Activated naive CD8-positive, alpha-beta T cell treated with anti-CD3 and anti-CD28 coated beads, Interleukin-2, amount 10 ng/mL, durations not matched to agents 7 days and 5 days (primary cell): ENCODE measurements around the gene FAM124B. TPM values are rescaled to one million over a fixed set of nuclear protein-coding genes. Genes with fewer than 3 reads are reported as not detected.
A peak's percentile ranks its signal among the peaks of the same experiment; 100 is the strongest.

Source experiments
- ATAC-seq: fragments of 150-1000 bp; cut with Tn5 transposase; one replicate; pipeline ENCODE4 v1.10.0; 2021; ENCODE audit warnings: low read depth, moderate library complexity
- POLR2A ChIA-PET: fragments of 350-600 bp; sonication (Branson Sonifier 250); formaldehyde crosslinking; loops from one replicate; lab custom pipeline; 2021; ENCODE audit warnings: antibody characterized with exemption; lab: Charles Lee
- DNase-seq: peaks from one replicate; pipeline ENCODE4 v3.0.0; 2021
- H3K27ac Mint-ChIP-seq: one replicate; pipeline ENCODE4 v1.8.0; 2022; ENCODE audit warnings: mild to moderate bottlenecking, mixed read lengths
- H3K27me3 Mint-ChIP-seq: one replicate; pipeline ENCODE4 v1.8.0; 2022; ENCODE audit warnings: mild to moderate bottlenecking, moderate library complexity, mixed read lengths
- H3K36me3 Mint-ChIP-seq: one replicate; pipeline ENCODE4 v1.8.0; 2021; ENCODE audit warnings: mild to moderate bottlenecking, mixed read lengths
- H3K4me1 Mint-ChIP-seq: one replicate; pipeline ENCODE4 v1.8.0; 2021; ENCODE audit warnings: mixed read lengths
- H3K4me3 Mint-ChIP-seq: one replicate; pipeline ENCODE4 v1.8.0; 2022; ENCODE audit warnings: mild to moderate bottlenecking, moderate library complexity, mixed read lengths
- H3K9me3 Mint-ChIP-seq: one replicate; pipeline ENCODE4 v1.8.0; 2021; ENCODE audit warnings: mixed read lengths
- total RNA-seq, 2 experiments: library from RNA; stranded (reverse); gene quantifications; one replicate each; pipeline ENCODE4 v1.2.3, GENCODE V29; 2021

The FAM124B gene
- total RNA-seq, 2 experiments from 2014 or later = 0.17 to 0.34 TPM

GRCh38 chr2:224362094-224362493 is 39.8 kb downstream of the FAM124B start:
- Mint-ChIP-seq H3K27me3 (peaks cover 5% of the 10 kb centered on the region), H3K36me3 (no peaks in the 10 kb centered on the region), H3K27ac (no peak overlapping the region), H3K4me3 (no peak overlapping the region), H3K4me1 (no peaks in the 10 kb centered on the region), H3K9me3 (no peaks in the 10 kb centered on the region)
- no peak for DNase-seq
- POLR2A ChIA-PET = no interaction called here
- ATAC-seq = no peak

- Mint-ChIP-seq H3K4me1 (no peaks in the 10 kb centered on the region), H3K27ac (no peak overlapping the region), H3K9me3 (no peaks in the 10 kb centered on the region), H3K4me3 (no peak overlapping the region), H3K27me3 (peaks cover 5% of the 10 kb centered on the region), H3K36me3 (no peaks in the 10 kb centered on the region)
- no peak for DNase-seq
- POLR2A ChIA-PET = no interaction called here
- ATAC-seq = no peak
These were observed 41.1 kb downstream of the FAM124B start for GRCh38 chr2:224360801-224361251.

GRCh38 chr2:224359569-224359968 is 42.3 kb downstream of the FAM124B start:
- DNase-seq (no peak), ATAC-seq (no peak)
- H3K27me3 Mint-ChIP-seq = peaks cover 11% of the 10 kb centered on the region
- no peaks in the 10 kb centered on the region for H3K4me1 Mint-ChIP-seq
- no peaks in the 10 kb centered on the region for H3K9me3 Mint-ChIP-seq
- POLR2A ChIA-PET = no interaction called here
- no peaks in the 10 kb centered on the region for H3K36me3 Mint-ChIP-seq
- no peak overlapping the region for H3K27ac Mint-ChIP-seq
- no peak overlapping the region for H3K4me3 Mint-ChIP-seq

- Mint-ChIP-seq H3K9me3 (no peaks in the 10 kb centered on the region), H3K4me3 (no peak overlapping the region), H3K27me3 (peaks cover 18% of the 10 kb centered on the region), H3K36me3 (no peaks in the 10 kb centered on the region), H3K27ac (no peak overlapping the region), H3K4me1 (no peaks in the 10 kb centered on the region)
- ATAC-seq (peak; percentile 56), DNase-seq (no peak)
- POLR2A ChIA-PET = interaction anchor here (0.6 kb wide), 1 partner anchor 287 kb away, joined by 3 read pairs; no protein-coding TSS in a partner anchor
These were observed 44.6 kb downstream of the FAM124B start for GRCh38 chr2:224357098-224357901.

GRCh38 chr2:224354632-224355211 is 47.2 kb downstream of the FAM124B start:
- no peaks in the 10 kb centered on the region for H3K36me3 Mint-ChIP-seq
- H3K27me3 Mint-ChIP-seq = peaks cover 17% of the 10 kb centered on the region
- ATAC-seq = no peak
- no peaks in the 10 kb centered on the region for H3K9me3 Mint-ChIP-seq
- no peak for DNase-seq
- no peak overlapping the region for H3K4me3 Mint-ChIP-seq
- H3K4me1 Mint-ChIP-seq = no peaks in the 10 kb centered on the region
- no peak overlapping the region for H3K27ac Mint-ChIP-seq
- POLR2A ChIA-PET = no interaction called here

GRCh38 chr2:224350703-224351102 is 51.2 kb downstream of the FAM124B start:
- H3K27me3 Mint-ChIP-seq = peaks cover 22% of the 10 kb centered on the region
- ATAC-seq (no peak), DNase-seq (no peak)
- POLR2A ChIA-PET = no interaction called here
- H3K27ac Mint-ChIP-seq = no peak overlapping the region
- H3K4me3 Mint-ChIP-seq = no peak overlapping the region
- no peaks in the 10 kb centered on the region for H3K4me1 Mint-ChIP-seq
- H3K36me3 Mint-ChIP-seq = no peaks in the 10 kb centered on the region
- no peaks in the 10 kb centered on the region for H3K9me3 Mint-ChIP-seq

GRCh38 chr2:224349396-224349795 is 52.5 kb downstream of the FAM124B start:
- no peaks in the 10 kb centered on the region for H3K4me1 Mint-ChIP-seq
- POLR2A ChIA-PET = no interaction called here
- H3K9me3 Mint-ChIP-seq = no peaks in the 10 kb centered on the region
- H3K36me3 Mint-ChIP-seq = no peaks in the 10 kb centered on the region
- H3K4me3 Mint-ChIP-seq = no peak overlapping the region
- peaks cover 16% of the 10 kb centered on the region for H3K27me3 Mint-ChIP-seq
- no peak overlapping the region for H3K27ac Mint-ChIP-seq
- DNase-seq = no peak
- ATAC-seq = no peak

GRCh38 chr2:224347176-224348051 is 54.5 kb downstream of the FAM124B start:
- no peak overlapping the region for H3K27ac Mint-ChIP-seq
- H3K27me3 Mint-ChIP-seq = peaks cover 10% of the 10 kb centered on the region
- POLR2A ChIA-PET = no interaction called here
- DNase-seq = no peak
- no peaks in the 10 kb centered on the region for H3K4me1 Mint-ChIP-seq
- no peaks in the 10 kb centered on the region for H3K36me3 Mint-ChIP-seq
- H3K4me3 Mint-ChIP-seq = no peak overlapping the region
- no peaks in the 10 kb centered on the region for H3K9me3 Mint-ChIP-seq
- ATAC-seq = no peak

GRCh38 chr2:224345492-224345891 is 56.4 kb downstream of the FAM124B start:
- H3K27ac Mint-ChIP-seq = no peak overlapping the region
- H3K4me1 Mint-ChIP-seq = no peaks in the 10 kb centered on the region
- ATAC-seq (no peak), DNase-seq (no peak)
- H3K27me3 Mint-ChIP-seq = peaks cover 7% of the 10 kb centered on the region
- no peaks in the 10 kb centered on the region for H3K9me3 Mint-ChIP-seq
- no peaks in the 10 kb centered on the region for H3K36me3 Mint-ChIP-seq
- no peak overlapping the region for H3K4me3 Mint-ChIP-seq
- POLR2A ChIA-PET = no interaction called here

GRCh38 chr2:224343226-224343625 is 58.7 kb downstream of the FAM124B start:
- Mint-ChIP-seq H3K27me3 (peaks cover 3% of the 10 kb centered on the region), H3K4me3 (no peak overlapping the region), H3K4me1 (no peaks in the 10 kb centered on the region), H3K27ac (no peak overlapping the region), H3K9me3 (no peaks in the 10 kb centered on the region), H3K36me3 (no peaks in the 10 kb centered on the region)
- DNase-seq (no peak), ATAC-seq (no peak)
- POLR2A ChIA-PET = no interaction called here

- peaks cover 9% of the 10 kb centered on the region for H3K27me3 Mint-ChIP-seq
- H3K4me3 Mint-ChIP-seq = no peak overlapping the region
- no peaks in the 10 kb centered on the region for H3K9me3 Mint-ChIP-seq
- no peak overlapping the region for H3K27ac Mint-ChIP-seq
- no peak for ATAC-seq
- POLR2A ChIA-PET = no interaction called here
- no peak for DNase-seq
- no peaks in the 10 kb centered on the region for H3K36me3 Mint-ChIP-seq
- H3K4me1 Mint-ChIP-seq = no peaks in the 10 kb centered on the region
These were observed 65.9 kb downstream of the FAM124B start for GRCh38 chr2:224335991-224336390.

GRCh38 chr2:224334726-224335125 is 67.2 kb downstream of the FAM124B start:
- Mint-ChIP-seq H3K36me3 (no peaks in the 10 kb centered on the region), H3K4me3 (no peak overlapping the region)
- POLR2A ChIA-PET = no interaction called here

GRCh38 chr2:224333726-224334482 is 68.0 kb downstream of the FAM124B start:
- POLR2A ChIA-PET = no interaction called here
- Mint-ChIP-seq H3K4me1 (no peaks in the 10 kb centered on the region), H3K27me3 (peaks cover 8% of the 10 kb centered on the region), H3K27ac (no peak overlapping the region), H3K4me3 (no peak overlapping the region), H3K9me3 (no peaks in the 10 kb centered on the region), H3K36me3 (no peaks in the 10 kb centered on the region)
- no peak for DNase-seq
- ATAC-seq = no peak

More at GRCh38 chr2:224334726-224335125, 67.2 kb downstream of the FAM124B start:
- Mint-ChIP-seq H3K27ac (no peak overlapping the region), H3K9me3 (no peaks in the 10 kb centered on the region), H3K27me3 (peaks cover 8% of the 10 kb centered on the region), H3K4me1 (no peaks in the 10 kb centered on the region)
- DNase-seq = no peak
- no peak for ATAC-seq
